Measurements from ENCODE around the gene AIF1L.
"Not testable (repeated sequence)": the region's sequence is repeated elsewhere in the genome, so short reads cannot be mapped to it uniquely, and the experiment has no call there.

AIF1L gene

DNA sequence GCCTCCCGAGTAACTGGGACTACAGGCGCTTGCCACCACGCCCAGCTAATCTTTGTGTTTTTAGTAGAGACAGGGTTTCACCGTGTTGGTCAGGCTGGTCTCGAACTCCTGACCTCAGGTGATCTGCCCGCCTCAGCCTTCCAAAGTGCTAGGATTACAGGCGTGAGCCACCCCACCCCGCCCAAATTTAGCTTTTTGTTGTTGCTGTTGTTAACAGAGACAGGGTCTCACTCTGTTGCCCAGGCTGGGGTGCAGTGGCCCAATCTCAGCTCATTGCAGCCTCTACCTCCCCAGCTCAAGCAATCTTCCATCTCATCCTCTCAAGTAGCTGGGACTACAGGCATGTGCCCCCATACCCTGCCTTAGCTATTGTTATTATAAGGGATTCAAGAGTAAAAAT is 3.5 kb downstream of the AIF1L start:
- DNase-seq: not testable (repeated sequence)

DNA sequence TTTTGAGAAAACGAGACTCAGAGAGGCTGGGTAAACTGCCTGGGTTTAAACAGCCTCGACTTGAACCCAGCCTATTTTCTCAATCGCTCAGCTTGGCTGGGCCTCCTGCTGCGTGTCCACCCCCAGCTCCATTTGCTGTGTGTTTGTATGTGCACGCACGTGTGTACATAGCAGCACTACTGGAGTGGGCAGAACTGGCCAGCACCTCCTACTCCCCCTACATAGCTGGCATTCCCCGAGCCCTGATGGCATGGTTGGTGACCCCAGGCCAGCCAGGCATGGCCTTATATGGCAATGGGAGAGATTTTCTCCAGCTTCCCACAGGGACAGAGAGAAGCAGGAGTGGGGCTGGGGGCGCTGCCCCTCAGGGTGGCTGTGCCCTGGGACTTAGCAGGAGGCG is 4.1 kb downstream of the AIF1L start:
- DNase-seq: no peak

DNA sequence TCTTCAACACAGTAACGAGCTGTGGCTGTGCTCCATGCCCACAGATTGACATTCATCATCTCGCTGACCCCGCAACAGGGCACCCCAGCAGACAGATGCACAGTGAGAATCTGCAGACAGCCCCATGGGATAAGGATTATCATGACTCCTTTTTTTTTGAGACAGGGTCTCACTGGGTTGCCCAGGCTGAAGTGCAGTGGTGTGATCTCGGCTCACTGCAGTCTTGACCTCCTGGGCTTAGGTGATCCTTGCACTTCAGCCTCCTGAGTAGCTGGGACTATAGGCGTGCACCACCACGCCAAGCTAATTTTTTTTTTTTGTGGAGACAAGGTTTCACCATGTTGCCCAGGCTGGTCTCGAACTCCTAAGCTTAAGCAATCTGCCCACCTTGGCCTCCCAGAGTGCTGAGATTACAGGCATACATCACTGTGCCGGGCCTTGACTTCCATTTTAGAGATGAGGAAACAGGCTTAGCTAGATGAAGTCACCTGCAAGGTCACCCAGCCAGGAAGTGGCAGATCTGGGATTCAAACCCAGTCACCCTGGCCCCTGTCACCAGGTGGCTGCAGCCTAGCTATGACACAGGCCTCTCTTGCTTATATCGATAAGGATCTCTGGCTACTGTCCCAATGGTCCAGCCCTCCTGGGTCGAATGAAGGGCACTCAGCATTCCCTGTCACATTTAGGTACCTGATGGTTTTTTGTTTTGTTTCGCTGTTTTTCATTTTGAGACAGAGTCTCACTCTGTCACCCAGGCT is 5.1 kb downstream of the AIF1L start:
- DNase-seq: no peak

DNA sequence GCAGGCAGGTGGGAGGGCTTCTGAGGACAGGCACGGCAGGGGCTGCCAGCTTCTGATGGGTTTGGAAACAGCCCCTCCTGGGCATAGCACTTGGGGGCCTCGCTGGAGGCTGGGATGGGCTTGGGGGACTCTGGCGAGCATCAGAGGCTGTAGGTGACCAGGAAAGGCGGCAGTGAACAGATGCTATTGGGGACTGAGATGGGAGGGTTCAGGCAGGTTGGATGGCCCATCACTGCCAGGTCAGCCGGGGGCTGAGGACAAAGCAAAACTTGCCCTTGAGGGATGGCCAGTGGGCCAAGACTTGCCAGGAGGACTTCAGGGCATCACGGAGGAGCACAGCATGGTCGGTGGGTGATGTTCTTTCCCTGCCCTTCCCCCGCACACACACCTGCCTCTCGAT is 6.7 kb downstream of the AIF1L start:
- no peak for DNase-seq

DNA sequence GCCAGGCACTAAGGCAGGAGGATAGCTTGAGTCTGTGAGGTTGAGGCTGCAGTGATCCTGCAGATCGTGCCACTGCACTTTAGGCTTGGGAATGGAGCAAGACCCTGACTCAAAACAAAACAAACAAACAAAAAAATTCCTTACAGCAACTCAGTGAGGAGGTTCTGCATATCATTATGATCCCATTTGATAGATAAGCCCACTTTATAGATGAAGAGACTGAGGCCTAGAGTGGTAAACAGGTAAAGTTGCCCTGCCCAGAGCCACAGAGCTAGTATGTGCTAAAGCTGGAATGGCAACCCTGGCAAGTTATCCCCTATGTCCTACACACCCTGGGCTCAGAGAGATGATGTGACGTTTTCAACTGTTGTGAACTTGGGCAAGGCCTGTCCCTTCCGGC is 7.2 kb downstream of the AIF1L start:
- no peak for DNase-seq

DNA sequence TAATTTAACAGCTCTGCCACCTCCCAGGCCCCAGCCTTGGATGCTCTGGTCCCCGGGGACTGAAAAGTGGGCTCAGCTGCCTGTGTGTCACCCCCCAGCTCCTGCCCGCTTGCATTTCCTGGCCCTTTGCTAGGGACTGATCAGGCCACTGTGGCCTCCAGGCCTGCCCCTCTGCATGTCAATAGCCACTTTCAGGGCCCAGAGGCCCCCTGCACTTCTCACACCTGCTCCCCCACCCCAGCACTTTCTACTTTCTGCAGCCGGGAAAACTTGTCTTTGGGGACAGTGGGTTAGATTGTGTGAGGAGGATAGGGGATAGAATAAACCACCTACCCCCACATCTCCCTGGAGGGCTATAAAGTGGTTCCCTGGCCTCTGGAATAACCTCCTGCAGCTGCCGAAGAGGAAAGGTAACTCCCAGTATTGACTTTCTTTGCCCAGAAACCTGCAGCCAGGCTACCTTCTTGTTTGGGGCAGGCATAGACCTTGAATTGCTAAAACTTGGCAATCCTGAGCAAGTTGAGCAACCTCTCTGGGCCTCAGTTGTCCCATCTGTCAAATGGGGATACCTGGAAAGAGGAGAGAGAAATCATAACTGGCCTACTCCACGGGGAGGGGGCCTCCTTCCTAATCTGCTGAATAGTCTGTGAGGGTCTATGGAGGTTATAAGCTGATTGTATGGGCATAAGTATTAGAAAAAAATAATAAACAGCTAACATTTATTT is 7.8 kb downstream of the AIF1L start:
- DNase-seq: no peak

GRCh38 chr9:131105952-131106351 is 9.6 kb downstream of the AIF1L start:
- no peak for DNase-seq

GRCh38 chr9:131107760-131108159 is 11.4 kb downstream of the AIF1L start:
- no peak for DNase-seq

DNA sequence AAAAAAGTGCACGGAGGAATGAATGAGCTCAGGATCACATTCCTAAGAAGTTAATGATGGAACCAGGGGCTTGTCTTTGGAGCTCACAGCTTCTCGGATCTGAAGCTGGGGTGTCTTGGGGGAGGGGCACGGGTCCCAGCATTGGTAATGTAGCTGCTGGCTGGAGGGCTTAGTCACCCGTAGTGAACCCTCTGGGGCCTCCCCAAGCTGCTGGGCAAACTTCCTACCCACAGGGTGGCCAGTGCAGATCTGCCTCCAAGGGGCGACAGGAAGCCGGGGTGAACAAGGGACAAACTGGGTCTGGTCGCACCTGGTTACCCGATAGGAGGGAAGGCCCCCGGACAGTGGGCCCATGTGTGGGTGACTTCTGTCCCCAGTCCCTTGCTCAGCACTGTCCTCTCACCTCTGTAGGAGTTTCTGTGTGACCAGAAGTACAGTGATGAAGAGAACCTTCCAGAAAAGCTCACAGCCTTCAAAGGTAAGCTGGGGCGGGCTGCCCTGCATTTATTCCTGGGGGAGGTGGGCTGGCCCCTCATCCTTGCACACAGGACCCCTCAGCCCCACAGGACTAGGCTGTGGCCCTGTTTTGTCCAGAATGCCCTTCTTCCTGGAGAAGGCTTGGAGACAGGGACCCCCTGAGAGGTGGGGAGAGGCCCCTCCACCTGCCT is 15.0 kb downstream of the AIF1L start:
- no peak for DNase-seq

GRCh38 chr9:131111854-131112311 is 15.6 kb downstream of the AIF1L start:
- DNase-seq: no peak

DNA sequence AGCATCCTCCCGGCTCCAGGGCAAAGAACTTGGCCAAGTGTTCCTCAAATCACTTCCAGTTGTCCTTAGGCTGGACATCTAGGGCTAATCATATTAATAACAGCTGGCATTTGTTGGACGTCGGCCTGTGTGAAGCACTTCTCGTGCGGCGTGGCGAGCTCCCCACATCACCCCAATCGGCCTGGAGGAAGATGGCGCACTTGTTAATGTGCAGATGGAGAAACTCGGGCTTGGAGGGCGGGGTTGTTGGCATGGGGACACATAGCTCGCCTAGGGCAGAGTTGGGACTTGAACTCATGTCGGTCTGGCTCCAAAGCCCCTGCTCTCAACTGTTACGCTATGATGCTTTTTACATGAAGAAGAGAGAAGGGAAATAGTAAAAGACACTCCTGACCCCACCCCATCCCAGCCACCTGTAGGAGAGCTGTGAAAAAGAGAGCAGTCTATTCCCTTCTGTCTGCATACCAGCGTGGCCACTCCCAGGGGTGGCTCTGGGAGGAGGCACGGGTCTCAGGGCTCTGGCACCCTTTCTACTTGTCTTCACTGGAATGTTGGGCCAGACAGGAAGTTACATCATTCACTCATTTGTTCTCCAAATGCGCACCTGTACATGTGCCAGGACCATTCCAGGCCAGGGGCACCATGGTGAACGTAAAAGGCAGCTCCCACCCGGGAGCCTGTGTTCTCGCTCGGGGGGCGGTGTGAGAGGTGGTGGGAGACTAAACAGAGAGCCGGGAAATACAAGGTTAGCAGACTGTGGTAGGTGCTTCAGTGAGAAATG is 16.2 kb downstream of the AIF1L start:
- DNase-seq: no peak

DNA sequence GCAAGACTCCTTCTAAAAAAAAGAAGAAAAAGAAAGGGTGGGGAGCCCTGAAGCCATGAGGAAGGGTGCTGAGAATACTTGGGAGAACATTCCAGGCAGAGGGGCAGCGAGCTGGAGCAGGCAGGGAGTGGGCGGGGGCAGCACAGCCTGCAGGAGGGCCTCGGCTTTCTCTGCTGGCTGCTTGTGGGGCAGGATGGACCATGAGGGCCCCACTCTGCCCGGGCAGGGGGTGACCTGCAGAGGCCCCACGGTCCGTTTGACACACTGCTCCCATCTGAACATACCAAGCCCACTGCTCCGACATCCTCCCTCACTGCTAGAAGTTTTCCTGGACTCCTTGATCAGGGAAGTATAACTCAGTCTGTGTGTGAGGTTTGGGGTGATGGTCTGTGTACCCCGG is 17.3 kb downstream of the AIF1L start:
- no peak for DNase-seq

GRCh38 chr9:131114084-131114535 is 17.8 kb downstream of the AIF1L start:
- DNase-seq: no peak

GRCh38 chr9:131115360-131115742 is 19.0 kb downstream of the AIF1L start:
- not testable (repeated sequence) for DNase-seq

DNA sequence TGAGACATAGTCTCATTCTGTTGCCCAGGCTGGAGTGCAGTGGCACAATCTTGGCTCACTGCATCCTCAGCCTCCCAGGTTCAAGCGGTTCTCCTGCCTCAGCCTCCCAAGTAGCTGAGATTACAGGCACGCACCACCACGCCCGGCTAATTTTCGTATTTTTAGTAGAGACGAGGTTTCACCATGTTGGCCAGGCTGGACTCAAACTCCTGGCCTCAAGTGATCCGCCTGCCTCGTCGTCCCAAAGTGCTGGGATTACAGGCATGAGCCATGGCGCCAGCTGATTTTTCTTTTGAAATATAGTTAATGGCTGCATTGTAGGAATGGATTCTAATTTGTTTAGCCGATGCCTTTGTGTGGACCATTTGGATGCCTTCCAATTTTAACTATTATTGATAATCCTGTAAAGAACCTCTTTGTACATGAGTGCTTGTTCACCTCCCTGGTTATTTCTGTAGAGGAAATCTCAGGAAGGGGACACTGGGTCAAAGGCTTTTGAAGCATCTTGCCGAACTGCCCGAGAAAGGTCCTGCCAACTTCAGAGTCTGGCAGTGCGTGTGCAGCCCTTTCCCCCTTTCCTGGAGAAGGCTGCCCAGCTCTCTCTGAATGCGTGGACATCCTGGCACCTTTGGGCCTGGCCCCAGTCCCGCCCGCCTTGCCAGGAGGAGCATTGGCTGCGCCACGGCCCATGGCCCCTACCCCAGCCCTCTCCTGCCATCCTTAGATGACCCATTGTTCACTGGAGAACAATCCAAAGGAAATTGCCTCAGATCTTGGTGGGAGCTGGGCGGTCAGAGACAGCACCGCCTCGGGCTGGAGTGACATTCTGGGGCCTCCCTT is 20.2 kb downstream of the AIF1L start:
- no peak for DNase-seq

DNA sequence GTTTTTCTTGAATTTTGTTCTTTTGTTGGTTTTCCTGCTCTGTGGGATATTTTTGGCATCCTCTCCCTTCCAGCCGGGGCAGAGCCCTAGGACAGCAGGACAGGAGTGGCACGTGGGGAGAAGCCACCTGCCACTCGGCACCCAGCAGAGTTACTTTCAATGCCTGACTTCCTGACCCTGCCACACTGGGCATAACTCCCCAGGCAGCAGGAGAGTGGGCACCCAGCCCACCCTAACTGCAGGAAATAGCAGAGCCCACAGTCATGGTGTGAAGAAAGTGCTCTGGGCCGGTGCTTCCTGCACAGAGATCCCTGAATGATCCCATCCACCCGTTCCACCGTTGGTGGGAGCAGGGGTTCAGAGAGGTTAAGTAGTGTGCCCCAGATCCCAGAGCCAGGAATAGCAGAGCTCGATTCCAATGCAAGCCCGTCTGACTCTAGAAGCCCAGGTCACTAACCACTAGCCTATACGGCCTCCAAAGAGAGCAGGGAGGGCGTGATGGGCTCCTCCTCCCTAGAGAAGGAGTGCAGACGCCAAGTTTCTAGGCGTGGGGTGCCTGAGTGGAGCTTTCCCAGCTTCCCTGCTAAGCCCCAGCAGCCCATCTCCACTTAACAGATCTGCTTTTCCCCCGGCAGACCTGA is 20.9 kb downstream of the AIF1L start:
- no peak for DNase-seq

DNA sequence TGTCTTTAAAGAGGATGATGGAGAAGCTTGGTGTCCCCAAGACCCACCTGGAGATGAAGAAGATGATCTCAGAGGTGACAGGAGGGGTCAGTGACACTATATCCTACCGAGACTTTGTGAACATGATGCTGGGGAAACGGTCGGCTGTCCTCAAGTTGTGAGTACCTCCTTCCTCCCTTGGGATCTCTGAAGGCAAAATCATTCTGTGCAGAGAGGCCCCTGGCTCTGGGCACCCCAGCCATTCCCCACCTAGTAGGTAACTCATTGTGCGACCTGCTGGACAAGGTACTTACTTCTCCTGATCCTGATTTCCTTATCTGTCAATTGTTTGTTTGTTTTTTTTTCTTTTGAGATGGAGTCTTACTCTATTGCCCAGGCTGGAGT is 21.4 kb downstream of the AIF1L start:
- DNase-seq: no peak

DNA sequence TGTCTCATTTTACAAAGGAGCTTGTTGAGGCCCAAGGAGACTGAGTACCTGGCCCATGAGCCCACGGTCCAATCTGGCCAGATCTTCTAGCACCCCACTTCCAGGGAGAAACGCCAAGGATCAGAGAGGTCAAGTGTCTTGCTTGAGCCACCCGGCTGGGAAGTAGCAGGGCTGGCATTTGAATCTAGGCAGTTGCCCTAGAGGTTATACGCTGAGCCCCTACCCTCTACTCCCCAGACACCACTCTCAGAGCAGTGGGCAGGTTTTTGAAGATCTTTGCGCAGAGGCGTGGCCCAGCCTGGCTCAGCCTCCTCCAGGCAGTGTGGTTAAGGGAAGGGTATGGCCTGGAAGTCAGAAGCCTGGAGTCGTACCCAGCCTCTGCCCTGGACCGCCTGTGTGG is 23.3 kb downstream of the AIF1L start:
- DNase-seq: no peak

DNA sequence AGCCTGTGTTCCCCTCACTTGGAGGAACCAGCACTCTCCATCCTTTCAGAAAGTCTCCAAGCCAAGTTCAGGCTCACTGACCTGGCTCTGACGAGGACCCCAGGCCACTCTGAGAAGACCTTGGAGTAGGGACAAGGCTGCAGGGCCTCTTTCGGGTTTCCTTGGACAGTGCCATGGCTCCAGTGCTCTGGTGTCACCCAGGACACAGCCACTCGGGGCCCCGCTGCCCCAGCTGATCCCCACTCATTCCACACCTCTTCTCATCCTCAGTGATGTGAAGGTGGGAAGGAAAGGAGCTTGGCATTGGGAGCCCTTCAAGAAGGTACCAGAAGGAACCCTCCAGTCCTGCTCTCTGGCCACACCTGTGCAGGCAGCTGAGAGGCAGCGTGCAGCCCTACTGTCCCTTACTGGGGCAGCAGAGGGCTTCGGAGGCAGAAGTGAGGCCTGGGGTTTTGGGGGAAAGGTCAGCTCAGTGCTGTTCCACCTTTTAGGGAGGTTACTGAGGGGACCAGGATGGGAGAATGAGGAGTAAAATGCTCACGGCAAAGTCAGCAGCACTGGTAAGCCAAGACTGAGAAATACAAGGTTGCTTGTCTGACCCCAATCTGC is 24.4 kb downstream of the AIF1L start:
- DNase-seq: no peak

DNA sequence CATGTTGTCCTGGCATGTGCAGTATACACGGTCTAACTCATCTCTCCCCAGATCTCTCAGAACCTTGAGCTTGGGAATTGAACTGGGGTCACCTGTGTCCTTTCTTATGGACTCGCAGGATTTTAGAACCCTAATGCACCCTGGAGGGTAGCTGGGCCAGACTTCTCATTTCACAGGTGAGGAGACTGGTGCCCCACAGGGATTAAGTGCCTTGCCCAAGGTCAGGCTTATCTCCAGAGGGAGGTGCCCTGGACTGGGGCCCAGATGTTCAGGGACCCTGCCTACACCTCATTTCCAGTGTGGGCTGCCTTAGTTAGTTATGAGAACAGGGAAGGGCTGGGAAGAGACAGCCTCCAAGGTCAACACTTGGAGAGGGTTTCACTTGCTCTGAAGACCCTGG is 25.0 kb downstream of the AIF1L start:
- DNase-seq: no peak

DNA sequence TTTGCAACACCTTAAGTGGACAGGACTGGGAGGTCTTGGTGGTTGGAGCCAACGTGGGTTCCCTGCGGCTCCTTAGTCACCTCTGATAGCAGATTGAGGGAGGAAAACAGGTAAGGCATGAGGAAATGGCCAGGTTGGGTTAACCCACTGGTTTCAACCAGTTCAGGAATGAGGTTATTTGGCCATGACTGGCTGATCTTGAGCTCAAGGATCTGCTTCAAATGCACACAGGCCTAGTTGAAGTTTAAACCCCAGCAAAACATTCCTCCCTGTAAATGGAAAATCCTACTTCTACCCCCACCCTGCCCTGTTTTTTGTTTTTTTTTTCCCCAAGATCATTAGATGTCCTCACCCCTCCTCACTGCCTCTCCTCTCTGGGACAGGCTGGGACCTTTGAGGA is 25.8 kb downstream of the AIF1L start:
- DNase-seq: no peak

DNA sequence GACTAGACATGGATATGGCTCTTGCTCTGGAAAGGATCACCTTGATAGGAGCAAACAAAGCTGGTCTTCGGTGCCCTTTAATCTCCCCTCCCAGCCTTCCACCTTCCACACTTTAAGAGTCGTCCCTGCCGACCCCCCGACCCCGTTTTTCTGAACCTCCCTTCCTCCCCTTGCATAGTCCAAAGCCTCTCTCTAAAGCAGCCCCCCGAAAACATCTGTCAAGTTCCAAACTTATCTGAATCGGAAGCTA is 28.6 kb downstream of the AIF1L start:
- DNase-seq: no peak
